ENCODE results near the gene GPR42.
"Not testable (repeated sequence)": the region's sequence is repeated elsewhere in the genome, so short reads cannot be mapped to it uniquely, and the experiment has no call there.

DNA sequence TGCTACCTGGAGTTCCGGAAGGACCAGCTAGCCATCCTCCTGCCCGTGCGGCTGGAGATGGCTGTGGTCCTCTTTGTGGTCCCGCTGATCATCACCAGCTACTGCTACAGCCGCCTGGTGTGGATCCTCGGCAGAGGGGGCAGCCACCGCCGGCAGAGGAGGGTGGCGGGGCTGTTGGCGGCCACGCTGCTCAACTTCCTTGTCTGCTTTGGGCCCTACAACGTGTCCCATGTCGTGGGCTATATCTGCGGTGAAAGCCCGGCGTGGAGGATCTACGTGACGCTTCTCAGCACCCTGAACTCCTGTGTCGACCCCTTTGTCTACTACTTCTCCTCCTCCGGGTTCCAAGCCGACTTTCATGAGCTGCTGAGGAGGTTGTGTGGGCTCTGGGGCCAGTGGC lies 11.5 kb upstream of the GPR42 start:
- TF ChIP-seq, protein P1, sequence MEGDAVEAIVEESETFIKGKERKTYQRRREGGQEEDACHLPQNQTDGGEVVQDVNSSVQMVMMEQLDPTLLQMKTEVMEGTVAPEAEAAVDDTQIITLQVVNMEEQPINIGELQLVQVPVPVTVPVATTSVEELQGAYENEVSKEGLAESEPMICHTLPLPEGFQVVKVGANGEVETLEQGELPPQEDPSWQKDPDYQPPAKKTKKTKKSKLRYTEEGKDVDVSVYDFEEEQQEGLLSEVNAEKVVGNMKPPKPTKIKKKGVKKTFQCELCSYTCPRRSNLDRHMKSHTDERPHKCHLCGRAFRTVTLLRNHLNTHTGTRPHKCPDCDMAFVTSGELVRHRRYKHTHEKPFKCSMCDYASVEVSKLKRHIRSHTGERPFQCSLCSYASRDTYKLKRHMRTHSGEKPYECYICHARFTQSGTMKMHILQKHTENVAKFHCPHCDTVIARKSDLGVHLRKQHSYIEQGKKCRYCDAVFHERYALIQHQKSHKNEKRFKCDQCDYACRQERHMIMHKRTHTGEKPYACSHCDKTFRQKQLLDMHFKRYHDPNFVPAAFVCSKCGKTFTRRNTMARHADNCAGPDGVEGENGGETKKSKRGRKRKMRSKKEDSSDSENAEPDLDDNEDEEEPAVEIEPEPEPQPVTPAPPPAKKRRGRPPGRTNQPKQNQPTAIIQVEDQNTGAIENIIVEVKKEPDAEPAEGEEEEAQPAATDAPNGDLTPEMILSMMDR (IDR thresholded peaks at IDR 0.05) = not testable (repeated sequence)
- TF ChIP-seq EP300 (IDR thresholded peaks at IDR 0.05) = not testable (repeated sequence)

Measured in suprapubic skin (tissue), 3 donors.